ENCODE measurements around the gene PDE9A. TPM values are rescaled to one million over a fixed set of nuclear protein-coding genes. Genes with fewer than 3 reads are reported as not detected.

Gene PDE9A
- total and polyA plus RNA-seq, 2 of the 4 experiments (the other 2 are of a cell fraction): 0.89 to 0.90 TPM

DNA sequence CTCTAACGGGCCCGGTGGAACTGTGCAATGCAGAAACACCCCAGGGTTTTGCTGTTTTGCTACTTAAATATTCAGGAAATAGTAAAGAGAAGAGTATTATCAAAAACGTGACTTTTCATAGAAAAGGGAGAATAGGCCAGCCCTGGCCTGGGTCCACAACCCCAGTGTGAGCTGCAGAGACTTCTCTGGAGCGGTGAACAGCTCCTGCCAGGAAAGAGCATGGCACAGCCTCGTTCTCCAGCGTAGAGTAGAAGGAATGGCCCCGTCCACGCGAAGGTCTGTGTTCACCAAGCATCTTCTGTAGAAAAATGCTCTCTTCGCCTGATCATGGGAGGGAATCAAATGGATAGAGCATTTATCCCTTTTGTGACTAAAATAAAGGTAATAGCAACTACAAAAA, 51.4 kb downstream of the PDE9A start:
- no peak overlapping the region for H2AK5ac ChIP-seq (ENCODE audit: low read depth, low read length)
- no peak overlapping the region for H4K8ac ChIP-seq (ENCODE audit: low read depth in 2 of 2, low read length in 2 of 2)
- H3K14ac ChIP-seq (replicated peaks; ENCODE audit: low read depth, low read length): no peak overlapping the region
- no peak overlapping the region for H2BK20ac ChIP-seq (ENCODE audit: low read depth, low read length)
- H2BK5ac ChIP-seq (ENCODE audit: low read depth, low read length, poor library complexity, severe bottlenecking): no peak overlapping the region
- no peak overlapping the region for H3K18ac ChIP-seq (ENCODE audit: low read depth, low read length)
- no peak overlapping the region for H3K4ac ChIP-seq (ENCODE audit: low read depth, low read length)
- H3K36me3 ChIP-seq (ENCODE audit: control insufficient read depth, insufficient read depth, low read length): no peaks in the 10 kb centered on the region
- H3K9me1 ChIP-seq (ENCODE audit: insufficient read depth, low read length): no peaks in the 10 kb centered on the region
- H3K4me2 ChIP-seq (ENCODE audit: low read depth, low read length): no peak overlapping the region
- H3K79me1 ChIP-seq (ENCODE audit: low read depth in 1 of 2, low read length in 2 of 2): no peaks in the 10 kb centered on the region
- no peak overlapping the region for H3K56ac ChIP-seq (ENCODE audit: extremely low read depth, insufficient read depth, low read length)
- no peaks in the 10 kb centered on the region for H3K4me1 ChIP-seq (ENCODE audit: control insufficient read depth, insufficient read depth, low read length)
- no TSS peak for BruUV-seq (replicated peaks)
- no peak for ATAC-seq (ENCODE audit: low read depth)
- H4K5ac ChIP-seq (ENCODE audit: low read depth, low read length): no peak overlapping the region
- H3K9me3 ChIP-seq (ENCODE audit: control insufficient read depth, insufficient read depth, low read length): peaks cover 1% of the 10 kb centered on the region; the same call in 1 of the 2 replicates
- no peak overlapping the region for H2AK9ac ChIP-seq (replicated peaks; ENCODE audit: low read depth, low read length, poor library complexity)
- H4K20me1 ChIP-seq (ENCODE audit: insufficient read depth, low read length): no peaks in the 10 kb centered on the region
- in situ Hi-C loops (cut with MboI; ENCODE audit: low sequenced_read_pairs): no loop called here
- H3K9ac ChIP-seq (ENCODE audit: low read depth, low read length): no peak overlapping the region
- H3K27ac ChIP-seq (ENCODE audit: insufficient read depth, low read length): no peak overlapping the region
- H2BK15ac ChIP-seq (ENCODE audit: low read depth, low read length): no peak overlapping the region
- no peak overlapping the region for H2BK120ac ChIP-seq (ENCODE audit: low read depth, low read length)
- no peak overlapping the region for H3K4me3 ChIP-seq (ENCODE audit: insufficient read depth, low read depth, low read length)
- no peak overlapping the region for H3K23ac ChIP-seq (ENCODE audit: low read depth, low read length)
- no peaks in the 10 kb centered on the region for H3K27me3 ChIP-seq (ENCODE audit: control insufficient read depth, insufficient read depth, low read length)
- H4K91ac ChIP-seq (ENCODE audit: insufficient read depth, low read depth, low read length): no peak overlapping the region
- H2AFZ ChIP-seq (replicated peaks; ENCODE audit: low read length, poor library complexity): no peak overlapping the region
- TF ChIP-seq RFX5 (IDR thresholded peaks at IDR 0.05; ENCODE audit: low read depth, low read length): no peak
- TF ChIP-seq POLR2A (IDR thresholded peaks at IDR 0.05; ENCODE audit: low read depth, low read length): no peak
- no peak for TF ChIP-seq FOS (IDR thresholded peaks at IDR 0.05; ENCODE audit: low read depth, low read length)
- TF ChIP-seq BHLHE40 (IDR thresholded peaks at IDR 0.05; ENCODE audit: low read depth, low read length): no peak
- TF ChIP-seq MXI1 (IDR thresholded peaks at IDR 0.05; ENCODE audit: borderline replicate concordance, low read depth, low read length): no peak
- TF ChIP-seq RCOR1 (IDR thresholded peaks at IDR 0.05; ENCODE audit: insufficient replicate concordance, low read length): no peak
- no peak for TF ChIP-seq RAD21 (IDR thresholded peaks at IDR 0.05; ENCODE audit: low read length)
- no peak for TF ChIP-seq MAFK (IDR thresholded peaks at IDR 0.05; ENCODE audit: low read depth, low read length)
- TF ChIP-seq, protein P1, sequence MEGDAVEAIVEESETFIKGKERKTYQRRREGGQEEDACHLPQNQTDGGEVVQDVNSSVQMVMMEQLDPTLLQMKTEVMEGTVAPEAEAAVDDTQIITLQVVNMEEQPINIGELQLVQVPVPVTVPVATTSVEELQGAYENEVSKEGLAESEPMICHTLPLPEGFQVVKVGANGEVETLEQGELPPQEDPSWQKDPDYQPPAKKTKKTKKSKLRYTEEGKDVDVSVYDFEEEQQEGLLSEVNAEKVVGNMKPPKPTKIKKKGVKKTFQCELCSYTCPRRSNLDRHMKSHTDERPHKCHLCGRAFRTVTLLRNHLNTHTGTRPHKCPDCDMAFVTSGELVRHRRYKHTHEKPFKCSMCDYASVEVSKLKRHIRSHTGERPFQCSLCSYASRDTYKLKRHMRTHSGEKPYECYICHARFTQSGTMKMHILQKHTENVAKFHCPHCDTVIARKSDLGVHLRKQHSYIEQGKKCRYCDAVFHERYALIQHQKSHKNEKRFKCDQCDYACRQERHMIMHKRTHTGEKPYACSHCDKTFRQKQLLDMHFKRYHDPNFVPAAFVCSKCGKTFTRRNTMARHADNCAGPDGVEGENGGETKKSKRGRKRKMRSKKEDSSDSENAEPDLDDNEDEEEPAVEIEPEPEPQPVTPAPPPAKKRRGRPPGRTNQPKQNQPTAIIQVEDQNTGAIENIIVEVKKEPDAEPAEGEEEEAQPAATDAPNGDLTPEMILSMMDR (conservative IDR thresholded peaks at IDR 0.05; ENCODE audit: low read depth, low read length): no peak
- no peak for TF ChIP-seq NFE2L2 (IDR thresholded peaks at IDR 0.05; ENCODE audit: low read depth, low read length)
- intact Hi-C loops (cut with micrococcal nuclease): no loop called here
- ChIA-PET POLR2A (ENCODE audit: unreplicated experiment) (no interaction called here), CTCF (no interaction called here)
- dilution Hi-C loops (cut with HindIII; ENCODE audit: low sequenced_read_pairs, unreplicated experiment): no loop called here
- no peak for DNase-seq
- WGBS, 2 experiments (ENCODE audit: extremely low coverage in 2 of 2, insufficient read length in 1 of 2): 67% methylated on average over 1 of the region's 10 CpGs; no CpG with 5 or more reads in 1 of the 2 experiments
